Measurements from ENCODE around the gene DLG2.

Gene DLG2

DNA sequence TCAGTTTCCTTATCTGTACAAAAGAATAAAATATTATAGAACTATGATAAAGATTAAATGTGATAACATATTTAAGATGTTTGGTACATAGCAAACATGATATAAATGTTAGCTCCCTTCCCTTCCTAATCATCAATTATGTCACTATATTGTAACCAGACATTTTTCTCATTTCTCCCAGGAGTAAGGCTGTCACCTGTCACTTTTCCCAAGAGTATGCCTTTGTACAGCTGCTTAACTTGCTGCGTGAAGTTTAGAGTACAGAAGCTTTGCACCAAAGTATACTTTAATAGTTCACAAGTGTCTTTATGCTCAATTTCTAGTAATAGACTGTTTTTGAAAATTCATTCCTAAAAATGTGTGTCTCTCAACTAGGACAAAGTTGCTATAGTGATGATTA lies 186.9 kb downstream of the DLG2 start:
- in situ Hi-C loops (cut with MboI; ENCODE audit: low sequenced_read_pairs, unreplicated experiment), result no loop called here
- no peak for DNase-seq (ENCODE audit: low spot score)
- TF ChIP-seq, protein P1, sequence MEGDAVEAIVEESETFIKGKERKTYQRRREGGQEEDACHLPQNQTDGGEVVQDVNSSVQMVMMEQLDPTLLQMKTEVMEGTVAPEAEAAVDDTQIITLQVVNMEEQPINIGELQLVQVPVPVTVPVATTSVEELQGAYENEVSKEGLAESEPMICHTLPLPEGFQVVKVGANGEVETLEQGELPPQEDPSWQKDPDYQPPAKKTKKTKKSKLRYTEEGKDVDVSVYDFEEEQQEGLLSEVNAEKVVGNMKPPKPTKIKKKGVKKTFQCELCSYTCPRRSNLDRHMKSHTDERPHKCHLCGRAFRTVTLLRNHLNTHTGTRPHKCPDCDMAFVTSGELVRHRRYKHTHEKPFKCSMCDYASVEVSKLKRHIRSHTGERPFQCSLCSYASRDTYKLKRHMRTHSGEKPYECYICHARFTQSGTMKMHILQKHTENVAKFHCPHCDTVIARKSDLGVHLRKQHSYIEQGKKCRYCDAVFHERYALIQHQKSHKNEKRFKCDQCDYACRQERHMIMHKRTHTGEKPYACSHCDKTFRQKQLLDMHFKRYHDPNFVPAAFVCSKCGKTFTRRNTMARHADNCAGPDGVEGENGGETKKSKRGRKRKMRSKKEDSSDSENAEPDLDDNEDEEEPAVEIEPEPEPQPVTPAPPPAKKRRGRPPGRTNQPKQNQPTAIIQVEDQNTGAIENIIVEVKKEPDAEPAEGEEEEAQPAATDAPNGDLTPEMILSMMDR (IDR thresholded peaks at IDR 0.05; ENCODE audit: borderline replicate concordance, control extremely low read depth, extremely low read depth, insufficient read depth, missing control alignments), result no peak

DNA sequence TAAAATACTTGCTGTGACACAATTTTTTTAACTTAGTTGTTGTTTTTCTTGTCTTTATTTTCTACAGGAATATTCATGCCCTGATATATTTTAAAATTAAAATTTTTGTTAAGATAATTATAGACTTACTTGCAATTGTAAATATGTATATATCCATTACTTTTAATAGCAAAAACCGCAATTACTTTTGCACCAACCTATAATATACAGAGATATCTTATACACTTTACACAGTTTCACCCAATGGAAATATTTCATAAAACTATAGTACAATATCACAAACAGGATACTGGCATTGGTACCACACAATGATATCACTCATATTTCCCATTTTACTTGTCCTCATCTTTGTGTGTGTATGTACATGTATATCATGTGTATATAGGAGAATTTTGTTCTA lies 188.8 kb downstream of the DLG2 start:
- DNase-seq (ENCODE audit: low spot score), result no peak
- TF ChIP-seq, protein P1 (IDR thresholded peaks at IDR 0.05; ENCODE audit: borderline replicate concordance, control extremely low read depth, extremely low read depth, insufficient read depth, missing control alignments), result no peak
- in situ Hi-C loops (cut with MboI; ENCODE audit: low sequenced_read_pairs, unreplicated experiment), result no loop called here

DNA sequence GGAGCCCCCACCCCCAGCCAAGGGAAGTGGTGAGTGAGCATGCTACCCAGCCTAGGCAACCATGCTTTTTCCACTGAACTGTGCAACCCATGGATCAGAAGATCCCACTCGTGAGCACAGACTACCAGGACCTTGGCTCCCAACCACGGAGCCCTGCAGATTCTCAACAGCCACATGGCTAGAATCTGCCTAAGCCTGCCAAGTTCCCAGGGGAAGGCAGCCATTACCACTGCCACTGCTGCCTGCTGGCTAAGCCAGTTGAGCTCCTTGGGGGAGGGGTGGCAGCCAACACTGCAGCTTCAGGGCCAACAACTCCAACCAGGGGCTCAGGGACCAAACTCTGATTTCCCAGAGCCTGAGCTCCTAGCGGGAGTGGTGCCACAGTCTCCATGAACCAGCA lies 195.8 kb downstream of the DLG2 start:
- no peak for DNase-seq (ENCODE audit: low spot score)
- in situ Hi-C loops (cut with MboI; ENCODE audit: low sequenced_read_pairs, unreplicated experiment), result no loop called here
- TF ChIP-seq, protein P1 (IDR thresholded peaks at IDR 0.05; ENCODE audit: borderline replicate concordance, control extremely low read depth, extremely low read depth, insufficient read depth, missing control alignments), result no peak

DNA sequence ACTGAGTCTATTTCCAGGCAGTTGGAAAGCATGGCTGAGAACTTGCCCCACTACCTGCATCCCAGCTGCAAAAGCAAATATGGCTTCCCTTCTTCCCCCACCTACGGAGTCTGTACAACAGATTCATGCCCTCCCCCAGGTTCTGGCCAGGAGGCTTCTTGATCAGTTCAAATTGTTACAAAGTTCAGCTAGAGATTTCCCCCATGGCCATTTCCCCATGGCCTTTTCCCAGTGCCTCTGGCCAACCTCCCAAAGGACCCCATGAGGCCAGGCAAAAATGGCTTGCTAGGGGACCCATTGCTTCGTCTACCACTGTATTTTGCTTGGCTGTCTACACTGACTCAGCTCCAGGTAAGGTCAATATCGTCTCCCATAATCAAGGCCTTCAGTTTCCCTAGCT lies 203.3 kb downstream of the DLG2 start:
- in situ Hi-C loops (cut with MboI; ENCODE audit: low sequenced_read_pairs, unreplicated experiment), result no loop called here
- DNase-seq (ENCODE audit: low spot score), result no peak

DNA sequence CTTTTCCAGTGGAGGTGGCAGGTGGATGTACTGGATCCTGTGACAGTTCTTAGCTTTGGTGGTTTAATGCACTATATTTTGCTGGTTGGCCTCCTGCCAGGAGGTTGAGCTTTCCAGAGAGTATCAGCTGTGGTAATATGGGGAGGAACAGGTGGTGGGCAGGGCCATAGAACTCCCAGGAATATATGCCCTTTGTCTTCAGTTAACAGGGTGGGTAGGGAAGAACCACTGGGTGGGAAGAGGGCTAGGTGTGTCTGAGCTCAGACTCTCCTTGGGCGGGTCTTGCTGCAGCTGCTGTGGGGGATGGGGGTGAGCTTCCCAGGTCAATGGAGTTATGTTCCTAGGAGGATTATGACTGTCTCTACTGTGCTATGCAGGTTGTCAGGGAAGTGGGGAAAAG lies 203.8 kb downstream of the DLG2 start:
- TF ChIP-seq, protein P1 (IDR thresholded peaks at IDR 0.05; ENCODE audit: borderline replicate concordance, control extremely low read depth, extremely low read depth, insufficient read depth, missing control alignments), result no peak
- in situ Hi-C loops (cut with MboI; ENCODE audit: low sequenced_read_pairs, unreplicated experiment), result no loop called here
- no peak for DNase-seq (ENCODE audit: low spot score)

More for the DNA sequence above, 203.3 kb downstream of the DLG2 start:
- TF ChIP-seq, protein P1 (IDR thresholded peaks at IDR 0.05; ENCODE audit: borderline replicate concordance, control extremely low read depth, extremely low read depth, insufficient read depth, missing control alignments), result no peak

DNA sequence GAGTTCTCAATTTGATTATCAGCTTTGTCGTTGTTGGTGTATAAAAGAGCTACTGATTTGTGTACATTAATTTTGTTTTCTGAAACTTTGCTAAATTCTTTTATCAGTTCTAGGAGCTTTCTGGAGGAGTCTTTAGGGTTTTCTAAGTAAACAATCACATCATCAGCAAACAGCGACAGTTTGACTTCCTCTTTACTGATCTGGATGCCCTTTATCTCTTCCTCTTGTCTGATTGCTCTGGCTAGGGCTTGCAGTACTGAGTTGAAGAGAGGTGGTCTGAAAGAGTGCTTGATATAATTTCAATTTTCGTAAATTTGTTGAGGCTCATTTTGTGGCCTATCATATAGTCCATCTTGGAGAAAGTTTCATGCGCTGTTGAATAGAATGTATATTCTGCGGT lies 213.0 kb downstream of the DLG2 start:
- DNase-seq (ENCODE audit: low spot score), result no peak
- in situ Hi-C loops (cut with MboI; ENCODE audit: low sequenced_read_pairs, unreplicated experiment), result no loop called here
- TF ChIP-seq, protein P1 (IDR thresholded peaks at IDR 0.05; ENCODE audit: borderline replicate concordance, control extremely low read depth, extremely low read depth, insufficient read depth, missing control alignments), result no peak

DNA sequence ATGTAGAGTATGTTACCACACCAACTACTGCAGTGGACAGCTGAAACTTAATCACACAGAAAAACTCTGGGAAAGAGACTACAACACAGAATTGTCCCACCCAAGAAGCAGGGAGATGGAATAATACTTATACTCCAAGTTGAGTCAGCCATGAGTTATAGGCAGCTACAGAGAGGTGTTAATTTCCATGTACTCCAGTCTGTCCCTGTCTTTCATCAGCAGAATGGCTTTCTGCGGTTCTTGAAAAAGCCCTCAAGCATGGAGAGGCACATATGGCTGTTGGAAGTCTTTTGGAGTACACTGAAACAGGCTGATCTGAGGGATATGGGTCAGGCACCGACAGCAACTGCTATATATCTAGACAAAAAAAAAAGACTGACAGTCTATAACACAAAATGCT lies 219.5 kb downstream of the DLG2 start:
- no peak for DNase-seq (ENCODE audit: low spot score)
- in situ Hi-C loops (cut with MboI; ENCODE audit: low sequenced_read_pairs, unreplicated experiment), result no loop called here
- TF ChIP-seq, protein P1 (IDR thresholded peaks at IDR 0.05; ENCODE audit: borderline replicate concordance, control extremely low read depth, extremely low read depth, insufficient read depth, missing control alignments), result no peak
